Measurements from ENCODE around the gene LIX1L. TPM values are rescaled to one million over a fixed set of nuclear protein-coding genes. Genes with fewer than 3 reads are reported as not detected.
A peak's percentile ranks its signal among the peaks of the same experiment; 100 is the strongest.

LIX1L gene
- total and polyA plus RNA-seq, 3 experiments from 2014 or later = 33.5 to 42.6 (median 41.8) TPM

GRCh38 chr1:145961109-145961424 is 3.2 kb upstream of the LIX1L start:
- DNase-seq = no peak
- Mint-ChIP-seq H3K36me3 (peaks cover 0 to 26% (median 0%) of the 10 kb centered on the region in 3 donors), H3K27ac (peak overlapping the region; percentile 67 to 97 (median 92)), H3K4me3 (peak overlapping the region; percentile 92 to 99 (median 96)), H3K4me1 (peaks cover 68 to 74% (median 69%) of the 10 kb centered on the region in 3 donors), H3K27me3 (peaks cover 0 to 3% of the 10 kb centered on the region in 2 donors), H3K9me3 (no peaks in the 10 kb centered on the region)
- Histone ChIP-seq H3K27ac (ENCODE audit: low read depth, low read length) (peak overlapping the region; percentile 40), H3K36me3 (ENCODE audit: insufficient read depth, low read length) (no peaks in the 10 kb centered on the region), H3K4me1 (ENCODE audit: insufficient read depth, low read length) (peaks cover 62% of the 10 kb centered on the region), H3K4me3 (ENCODE audit: low read length) (peak overlapping the region; percentile 93), H3K9me3 (ENCODE audit: low read length) (no peaks in the 10 kb centered on the region), H3K27me3 (ENCODE audit: insufficient read depth, low read length, poor library complexity, severe bottlenecking) (no peaks in the 10 kb centered on the region)
- ChIA-PET CTCF (interaction anchor here (1.0 kb wide), 1 partner anchor 34 kb away, joined by 3 read pairs; the partner anchor contains the start of gene RBM8A), POLR2A (interaction anchor here (1.1 to 1.9 kb wide), 2 partner anchors 32 to 33 kb away, joined by 3 to 11 read pairs; partner anchors contain the start of gene RBM8A)

- Mint-ChIP-seq H3K27ac (peak overlapping the region; percentile 83 to 94 (median 92)), H3K36me3 (peaks cover 0 to 26% (median 0%) of the 10 kb centered on the region in 3 donors), H3K27me3 (peaks cover 0 to 3% of the 10 kb centered on the region in 2 donors), H3K9me3 (no peaks in the 10 kb centered on the region), H3K4me3 (peak overlapping the region; percentile 92 to 99 (median 96)), H3K4me1 (peaks cover 70 to 77% (median 73%) of the 10 kb centered on the region in 3 donors)
- DNase-seq = peak; percentile 51 to 77 (median 59)
- Histone ChIP-seq H3K27ac (ENCODE audit: low read depth, low read length) (peak overlapping the region; percentile 40), H3K27me3 (ENCODE audit: insufficient read depth, low read length, poor library complexity, severe bottlenecking) (no peaks in the 10 kb centered on the region), H3K4me1 (ENCODE audit: insufficient read depth, low read length) (peaks cover 64% of the 10 kb centered on the region), H3K36me3 (ENCODE audit: insufficient read depth, low read length) (no peaks in the 10 kb centered on the region), H3K4me3 (ENCODE audit: low read length) (peak overlapping the region; percentile 93), H3K9me3 (ENCODE audit: low read length) (no peaks in the 10 kb centered on the region)
- CTCF ChIA-PET = interaction anchor here (1.0 kb wide), 1 partner anchor 33 kb away, joined by 3 read pairs; the partner anchor contains the start of gene RBM8A
- POLR2A ChIA-PET = interaction anchor here (0.6 to 1.1 kb wide), 2 partner anchors 32 to 77 kb away, joined by 3 read pairs; no protein-coding TSS in a partner anchor
These were observed 2.8 kb upstream of the LIX1L start for GRCh38 chr1:145960468-145961108.

- Mint-ChIP-seq H3K4me3 (peak overlapping the region; percentile 92 to 99 (median 96)), H3K9me3 (no peaks in the 10 kb centered on the region), H3K4me1 (peaks cover 70 to 77% (median 76%) of the 10 kb centered on the region in 3 donors), H3K27me3 (peaks cover 0 to 3% of the 10 kb centered on the region in 2 donors), H3K27ac (peak overlapping the region; percentile 57 to 93 (median 90)), H3K36me3 (peaks cover 0 to 26% (median 0%) of the 10 kb centered on the region in 3 donors)
- ChIA-PET CTCF (interaction anchor here (1.0 kb wide), 1 partner anchor 33 kb away, joined by 3 read pairs; the partner anchor contains the start of gene RBM8A), POLR2A (interaction anchor here (0.6 to 7.1 kb wide), 4 partner anchors 31 to 77 kb away, joined by 3 to 87 read pairs (median 3); partner anchors contain the start of gene RBM8A)
- Histone ChIP-seq H3K27ac (ENCODE audit: low read depth, low read length) (no peak overlapping the region), H3K4me3 (ENCODE audit: low read length) (peak overlapping the region; percentile 93), H3K36me3 (ENCODE audit: insufficient read depth, low read length) (no peaks in the 10 kb centered on the region), H3K4me1 (ENCODE audit: insufficient read depth, low read length) (peaks cover 64% of the 10 kb centered on the region), H3K27me3 (ENCODE audit: insufficient read depth, low read length, poor library complexity, severe bottlenecking) (no peaks in the 10 kb centered on the region), H3K9me3 (ENCODE audit: low read length) (no peaks in the 10 kb centered on the region)
- no peak for DNase-seq
These were observed 2.2 kb upstream of the LIX1L start for GRCh38 chr1:145959957-145960467.

- Histone ChIP-seq H3K36me3 (ENCODE audit: insufficient read depth, low read length) (no peaks in the 10 kb centered on the region), H3K4me3 (ENCODE audit: low read length) (no peak overlapping the region), H3K27ac (ENCODE audit: low read depth, low read length) (no peak overlapping the region), H3K27me3 (ENCODE audit: insufficient read depth, low read length, poor library complexity, severe bottlenecking) (no peaks in the 10 kb centered on the region), H3K4me1 (ENCODE audit: insufficient read depth, low read length) (peaks cover 69% of the 10 kb centered on the region), H3K9me3 (ENCODE audit: low read length) (no peaks in the 10 kb centered on the region)
- ChIA-PET CTCF (interaction anchor here (0.7 to 3.1 kb wide), 3 partner anchors 19 to 32 kb away, joined by 3 to 26 read pairs (median 24); partner anchors contain the start of gene RBM8A), POLR2A (interaction anchor here (0.6 to 7.1 kb wide), 4 partner anchors 31 to 78 kb away, joined by 3 to 87 read pairs (median 7); partner anchors contain the start of gene RBM8A)
- Mint-ChIP-seq H3K36me3 (peaks cover 0 to 22% (median 0%) of the 10 kb centered on the region in 3 donors), H3K4me1 (peaks cover 70 to 77% (median 77%) of the 10 kb centered on the region in 3 donors), H3K27me3 (peaks cover 0 to 3% of the 10 kb centered on the region in 2 donors), H3K4me3 (peak overlapping the region; percentile 77 to 99 (median 95)), H3K9me3 (no peaks in the 10 kb centered on the region), H3K27ac (peak overlapping the region; percentile 57 to 93 (median 90))
- DNase-seq = no peak
These were observed 1.5 kb upstream of the LIX1L start for GRCh38 chr1:145959333-145959732.

- peaks cover 0 to 3% of the 10 kb centered on the region in 2 donors for H3K27me3 Mint-ChIP-seq
- H3K36me3 Mint-ChIP-seq = peaks cover 0 to 23% (median 0%) of the 10 kb centered on the region in 3 donors
- peaks cover 70 to 78% (median 77%) of the 10 kb centered on the region in 3 donors for H3K4me1 Mint-ChIP-seq
- POLR2A ChIA-PET = interaction anchor here (1.1 to 7.1 kb wide), 8 partner anchors 19 to 100 kb away, joined by 4 to 87 read pairs (median 7); partner anchors contain the start of genes PIAS3, RBM8A and TXNIP
- no peak overlapping the region for H3K27ac ChIP-seq (ENCODE audit: low read depth, low read length)
- no peaks in the 10 kb centered on the region for H3K9me3 ChIP-seq (ENCODE audit: low read length)
- peak overlapping the region; percentile 27 to 95 (median 92) for H3K27ac Mint-ChIP-seq
- peaks cover 69% of the 10 kb centered on the region for H3K4me1 ChIP-seq (ENCODE audit: insufficient read depth, low read length)
- H3K9me3 Mint-ChIP-seq = no peaks in the 10 kb centered on the region
- peak overlapping the region in 6 of 7 donors; percentile 38 to 99 (median 89) for H3K4me3 Mint-ChIP-seq
- H3K27me3 ChIP-seq (ENCODE audit: insufficient read depth, low read length, poor library complexity, severe bottlenecking) = no peaks in the 10 kb centered on the region
- peak overlapping the region; percentile 94 for H3K4me3 ChIP-seq (ENCODE audit: low read length)
- H3K36me3 ChIP-seq (ENCODE audit: insufficient read depth, low read length) = no peaks in the 10 kb centered on the region
- CTCF ChIA-PET = interaction anchor here (0.7 to 3.1 kb wide), 9 partner anchors 9 to 113 kb away, joined by 3 to 26 read pairs (median 5); partner anchors contain the start of genes NUDT17 and RBM8A
- DNase-seq = no peak
These were observed 917 bp upstream of the LIX1L start for GRCh38 chr1:145958734-145959133.

- Histone ChIP-seq H3K27ac (ENCODE audit: low read depth, low read length) (peak overlapping the region; percentile 76), H3K27me3 (ENCODE audit: insufficient read depth, low read length, poor library complexity, severe bottlenecking) (no peaks in the 10 kb centered on the region), H3K9me3 (ENCODE audit: low read length) (no peaks in the 10 kb centered on the region), H3K36me3 (ENCODE audit: insufficient read depth, low read length) (no peaks in the 10 kb centered on the region), H3K4me1 (ENCODE audit: insufficient read depth, low read length) (peaks cover 61% of the 10 kb centered on the region), H3K4me3 (ENCODE audit: low read length) (peak overlapping the region; percentile 94)
- Mint-ChIP-seq H3K36me3 (peaks cover 0 to 30% (median under 1%) of the 10 kb centered on the region in 3 donors), H3K27ac (peak overlapping the region; percentile 90 to 98 (median 96)), H3K9me3 (no peaks in the 10 kb centered on the region), H3K27me3 (peaks cover 0 to 3% of the 10 kb centered on the region in 2 donors), H3K4me1 (peaks cover 71 to 74% (median 74%) of the 10 kb centered on the region in 3 donors), H3K4me3 (peak overlapping the region; percentile 83 to 98 (median 92))
- DNase-seq = peak in 1 of 5 donors; percentile 31
- ChIA-PET POLR2A (interaction anchor here (1.1 to 7.1 kb wide), 7 partner anchors 7 to 80 kb away, joined by 3 to 87 read pairs (median 5); partner anchors contain the start of genes ANKRD34A, PEX11B, POLR3GL and RBM8A), CTCF (interaction anchor here (0.8 to 3.1 kb wide), 8 partner anchors 12 to 111 kb away, joined by 3 to 26 read pairs (median 6); partner anchors contain the start of genes NUDT17 and RBM8A)
These were observed 905 bp downstream of the LIX1L start for GRCh38 chr1:145956781-145957442.

- Histone ChIP-seq H3K4me1 (ENCODE audit: insufficient read depth, low read length) (peaks cover 58% of the 10 kb centered on the region), H3K9me3 (ENCODE audit: low read length) (no peaks in the 10 kb centered on the region), H3K36me3 (ENCODE audit: insufficient read depth, low read length) (no peaks in the 10 kb centered on the region), H3K27me3 (ENCODE audit: insufficient read depth, low read length, poor library complexity, severe bottlenecking) (no peaks in the 10 kb centered on the region), H3K27ac (ENCODE audit: low read depth, low read length) (peak overlapping the region; percentile 76), H3K4me3 (ENCODE audit: low read length) (peak overlapping the region; percentile 94)
- Mint-ChIP-seq H3K27ac (peak overlapping the region; percentile 90 to 98 (median 96)), H3K4me1 (peaks cover 74 to 77% (median 76%) of the 10 kb centered on the region in 3 donors), H3K4me3 (peak overlapping the region; percentile 83 to 98 (median 92)), H3K9me3 (no peaks in the 10 kb centered on the region), H3K36me3 (peaks cover 0 to 29% (median 4%) of the 10 kb centered on the region in 3 donors), H3K27me3 (peaks cover 0 to 3% of the 10 kb centered on the region in 2 donors)
- no peak for DNase-seq
- POLR2A ChIA-PET = interaction anchor here (1.4 to 7.1 kb wide), 2 partner anchors 8 to 29 kb away, joined by 3 to 87 read pairs; partner anchors contain the start of genes ANKRD34A, POLR3GL and RBM8A
- CTCF ChIA-PET = interaction anchor here (0.8 to 3.1 kb wide), 4 partner anchors 22 to 110 kb away, joined by 3 to 26 read pairs (median 12); partner anchors contain the start of genes NUDT17 and RBM8A
These were observed 1.5 kb downstream of the LIX1L start for GRCh38 chr1:145956361-145956760.
